KMS-11 (cell line): ENCODE data around the gene CCDC158.
"Not testable (repeated sequence)": the region's sequence is repeated elsewhere in the genome, so short reads cannot be mapped to it uniquely, and the experiment has no call there.

Source experiments
- H2AFZ ChIP-seq: fragments of 200-600 bp; sonication (generic); 2 replicates; pipeline ENCODE4 v1.6.1; 2016; ENCODE audit warnings: antibody characterized with exemption, mixed run types, low read depth
- H3K27ac ChIP-seq: fragments of 200-600 bp; sonication (generic); 2 replicates; pipeline ENCODE4 v1.6.1; 2016; ENCODE audit warnings: mild to moderate bottlenecking, mixed run types
- H3K27me3 ChIP-seq: fragments of 200-600 bp; sonication (generic); 2 replicates; pipeline ENCODE4 v1.6.1; 2017; ENCODE audit warnings: mild to moderate bottlenecking, low read depth, mixed run types, moderate library complexity; ENCODE audit not compliant: insufficient read depth
- H3K36me3 ChIP-seq: fragments of 200-600 bp; sonication (generic); 2 replicates; pipeline ENCODE4 v1.6.1; 2017; ENCODE audit warnings: mild to moderate bottlenecking, mixed run types; ENCODE audit not compliant: insufficient read depth
- H3K4me1 ChIP-seq: fragments of 200-600 bp; sonication (generic); 2 replicates; pipeline ENCODE4 v1.6.1; 2016; ENCODE audit warnings: mild to moderate bottlenecking, low read depth, mixed run types; ENCODE audit not compliant: poor library complexity, severe bottlenecking
- H3K4me2 ChIP-seq: fragments of 200-600 bp; sonication (generic); 2 replicates; pipeline ENCODE4 v1.7.0; 2016; ENCODE audit warnings: mild to moderate bottlenecking, mixed run types
- H3K4me3 ChIP-seq: fragments of 200-600 bp; sonication (generic); IDR thresholded peaks from 2 replicates; pipeline ENCODE4 v1.6.1; 2017; ENCODE audit warnings: low read depth, low read length, mixed read lengths; ENCODE audit not compliant: insufficient read depth
- H3K79me2 ChIP-seq: fragments of 200-600 bp; sonication (generic); 2 replicates; pipeline ENCODE4 v1.6.1; 2016; ENCODE audit warnings: low read depth, mixed run types; ENCODE audit not compliant: insufficient read depth
- H3K9ac ChIP-seq: fragments of 200-600 bp; sonication (generic); 2 replicates; pipeline ENCODE4 v1.6.1; 2016; ENCODE audit warnings: mild to moderate bottlenecking, mixed run types
- H4K20me1 ChIP-seq: fragments of 200-600 bp; sonication (generic); 2 replicates; pipeline ENCODE4 v1.6.1; 2016; ENCODE audit warnings: mild to moderate bottlenecking, mixed run types; ENCODE audit not compliant: insufficient read depth
- CTCF ChIP-seq: fragments of 200-600 bp; sonication (generic); conservative IDR thresholded peaks from 2 replicates; pipeline ENCODE4 v1.6.1; 2017; ENCODE audit warnings: low read depth, mild to moderate bottlenecking, antibody characterized with exemption, low read length, moderate library complexity, mixed read lengths

Gene CCDC158

DNA sequence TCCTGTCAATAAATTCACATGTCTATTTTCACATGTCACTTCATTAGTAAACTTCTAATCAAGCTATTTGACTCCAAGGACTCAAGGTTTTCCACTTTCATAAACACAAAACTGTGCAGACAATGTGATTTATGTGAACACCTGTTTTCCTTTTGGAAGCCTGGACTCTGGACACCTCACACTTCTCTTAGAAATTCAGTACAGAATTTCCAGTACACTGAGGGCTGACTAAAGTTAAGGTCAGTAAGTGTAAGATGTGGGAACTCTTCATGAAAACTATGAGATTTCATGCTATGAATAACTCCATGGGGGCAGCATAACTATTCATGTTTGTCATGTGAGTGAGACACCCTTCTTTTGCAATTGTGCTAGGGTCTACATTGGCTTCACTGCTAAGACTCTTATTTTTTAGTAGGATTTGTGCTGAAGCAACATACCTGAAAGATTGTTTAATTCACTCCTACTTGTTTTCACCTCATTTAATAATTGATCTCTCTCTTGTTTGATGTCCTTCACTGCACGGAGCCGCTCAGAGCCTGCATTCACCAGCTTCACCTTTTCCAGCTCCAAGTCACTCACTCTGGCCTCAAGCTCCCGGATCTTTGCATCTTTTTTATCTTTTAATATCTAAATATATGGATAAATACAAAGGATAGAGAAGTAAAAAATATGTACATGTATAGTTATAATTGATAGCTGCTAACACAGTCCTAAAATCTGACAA, 59.1 kb downstream of the CCDC158 start:
- Histone ChIP-seq H3K27ac (no peak overlapping the region), H4K20me1 (no peaks in the 10 kb centered on the region), H2AFZ (no peak overlapping the region), H3K36me3 (no peaks in the 10 kb centered on the region), H3K4me2 (no peak overlapping the region), H3K27me3 (no peaks in the 10 kb centered on the region; the same call in 1 of the 2 replicates), H3K9ac (no peak overlapping the region), H3K4me1 (no peaks in the 10 kb centered on the region), H3K4me3 (no peak overlapping the region), H3K79me2 (no peaks in the 10 kb centered on the region)
- TF ChIP-seq CTCF = no peak

GRCh38 chr4:76359881-76360466, 61.0 kb downstream of the CCDC158 start:
- H3K36me3 ChIP-seq, H3K4me3 ChIP-seq, H3K27ac ChIP-seq, H3K4me2 ChIP-seq, H3K27me3 ChIP-seq, H3K79me2 ChIP-seq, H4K20me1 ChIP-seq, H2AFZ ChIP-seq, H3K9ac ChIP-seq, H3K4me1 ChIP-seq: not testable (repeated sequence)

DNA sequence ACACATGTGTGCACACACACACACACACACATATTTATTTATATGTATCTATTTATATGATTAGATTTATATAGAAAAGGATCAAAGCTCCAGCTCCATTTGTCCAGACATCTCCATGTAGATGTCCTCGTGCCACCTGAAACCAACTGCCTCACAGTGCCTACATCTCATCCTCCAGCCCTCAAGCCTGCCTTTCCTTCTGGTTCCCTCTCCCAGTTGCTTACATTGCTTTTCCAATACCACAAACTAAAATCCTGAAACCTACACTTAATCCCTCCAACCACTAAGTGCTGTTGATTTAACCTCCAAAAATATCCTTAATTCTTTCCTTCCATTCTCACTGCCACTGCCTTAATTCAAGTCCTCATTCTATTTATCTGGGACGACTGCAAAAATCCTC, 63.0 kb downstream of the CCDC158 start:
- Histone ChIP-seq H3K79me2 (no peaks in the 10 kb centered on the region), H3K36me3 (no peaks in the 10 kb centered on the region), H3K27ac (no peak overlapping the region), H3K4me2 (no peak overlapping the region), H2AFZ (no peak overlapping the region), H3K9ac (no peak overlapping the region), H3K27me3 (no peaks in the 10 kb centered on the region), H4K20me1 (no peaks in the 10 kb centered on the region), H3K4me1 (no peaks in the 10 kb centered on the region), H3K4me3 (no peak overlapping the region)
- no peak for TF ChIP-seq CTCF

DNA sequence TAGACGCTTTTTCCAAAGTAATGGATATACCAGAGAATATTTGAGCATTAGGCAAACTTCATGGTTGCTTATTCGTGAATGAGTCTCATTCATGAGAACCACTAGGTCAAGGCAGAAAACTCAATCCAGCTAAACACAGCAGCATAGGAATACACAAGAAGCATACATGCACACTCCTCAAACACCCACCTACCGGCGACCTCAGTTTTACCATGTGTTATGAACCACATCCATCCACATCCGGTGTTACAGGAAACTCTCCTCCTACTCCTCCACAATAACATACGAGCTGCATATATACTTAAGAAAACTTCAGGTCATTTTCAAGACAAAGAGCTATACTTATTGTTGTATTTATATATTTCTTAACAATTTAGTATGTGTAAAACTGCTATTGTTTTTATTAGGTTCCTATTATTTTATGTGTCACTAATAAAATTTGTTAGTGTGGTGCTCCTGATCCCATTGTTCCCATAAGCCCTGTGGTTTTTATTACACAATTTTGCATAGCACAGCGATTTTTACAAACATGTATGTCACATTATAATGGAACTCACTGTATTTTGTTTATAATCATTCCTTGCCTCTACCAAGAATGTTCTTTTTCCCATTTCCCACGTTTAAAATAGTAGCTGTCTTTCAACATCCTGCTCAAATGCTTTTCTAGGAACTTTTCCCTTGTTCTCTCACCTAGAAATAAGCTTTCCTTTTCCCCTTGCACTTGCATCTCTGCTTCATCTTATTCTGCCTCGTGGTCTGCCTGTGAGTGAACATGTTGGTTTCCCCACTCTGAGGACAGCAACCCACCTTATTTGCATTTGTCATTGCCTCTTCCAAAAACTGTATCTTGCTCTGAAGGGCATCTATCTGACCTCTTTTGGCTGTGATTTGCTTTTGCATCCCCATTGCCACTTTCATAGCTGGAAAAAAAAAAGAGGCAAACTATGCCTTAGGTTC, 66.1 kb downstream of the CCDC158 start:
- no peaks in the 10 kb centered on the region for H3K36me3 ChIP-seq
- H3K9ac ChIP-seq = no peak overlapping the region
- H2AFZ ChIP-seq = no peak overlapping the region
- H3K27me3 ChIP-seq = no peaks in the 10 kb centered on the region
- H3K4me2 ChIP-seq = no peak overlapping the region
- no peak for TF ChIP-seq CTCF
- no peaks in the 10 kb centered on the region for H4K20me1 ChIP-seq
- H3K4me1 ChIP-seq = no peaks in the 10 kb centered on the region
- no peaks in the 10 kb centered on the region for H3K79me2 ChIP-seq
- H3K27ac ChIP-seq = no peak overlapping the region
- H3K4me3 ChIP-seq = no peak overlapping the region
